ENCODE results near the gene KIAA1549.

DNA sequence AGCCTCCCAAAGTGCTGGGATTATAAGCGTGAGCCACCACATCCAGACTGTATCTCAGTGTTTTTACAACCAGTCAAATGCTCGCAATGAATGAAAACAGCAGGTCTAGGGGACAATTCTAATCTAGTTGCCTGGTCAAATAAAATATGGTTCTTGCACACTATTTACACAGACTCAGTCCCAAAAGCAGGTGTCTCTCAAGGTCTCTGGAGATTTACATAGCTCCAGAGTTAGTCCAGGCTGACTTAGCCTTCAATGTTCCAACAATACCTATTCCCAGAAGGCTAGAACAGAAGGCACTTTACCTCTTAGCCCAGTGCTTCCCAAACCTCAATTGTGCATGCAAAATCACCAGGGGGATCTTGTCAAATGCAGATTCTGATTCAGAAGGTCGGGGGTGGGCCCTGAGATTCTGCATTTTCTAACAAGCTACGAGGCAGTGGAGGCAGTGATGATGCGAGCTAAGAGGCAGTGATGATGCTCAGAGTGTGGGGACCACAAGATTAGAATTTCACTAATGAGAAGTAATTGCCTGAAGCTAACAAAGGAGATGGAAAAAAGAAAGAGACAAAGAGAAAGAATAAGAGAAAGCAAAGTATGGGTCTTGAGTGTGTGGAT is 6.4 kb downstream of the KIAA1549 start:
- TF ChIP-seq CTCF (IDR thresholded peaks at IDR 0.05; ENCODE audit: insufficient read depth, low read length, poor library complexity, severe bottlenecking) = no peak
- no peak for TF ChIP-seq EZH2phosphoT487 (conservative IDR thresholded peaks at IDR 0.05; ENCODE audit: low read length)
